ENCODE results near the gene KIF26B.
A peak's percentile ranks its signal among the peaks of the same experiment; 100 is the strongest.
"Not testable (repeated sequence)": the region's sequence is repeated elsewhere in the genome, so short reads cannot be mapped to it uniquely, and the experiment has no call there.

KIF26B gene

DNA sequence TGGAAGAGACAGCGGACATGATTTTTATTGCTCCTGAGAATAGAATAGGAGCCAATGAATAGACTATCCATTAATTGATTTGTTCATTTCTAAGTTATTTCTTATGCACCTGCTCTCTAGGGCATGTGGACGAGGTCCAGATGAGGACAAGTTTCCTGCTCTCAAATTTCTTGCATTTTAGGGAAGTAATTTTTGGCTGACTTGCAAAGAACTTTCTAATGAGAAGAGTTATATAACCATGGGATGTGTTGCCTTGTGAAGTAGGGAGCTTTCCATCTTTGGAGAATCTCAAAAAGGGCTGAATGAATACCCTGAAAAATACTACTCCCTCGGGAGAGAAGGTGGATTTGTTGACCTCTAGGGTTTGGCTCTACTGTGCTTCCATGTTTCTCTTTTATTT is 243.0 kb downstream of the KIF26B start:
- DNase-seq: no peak

DNA sequence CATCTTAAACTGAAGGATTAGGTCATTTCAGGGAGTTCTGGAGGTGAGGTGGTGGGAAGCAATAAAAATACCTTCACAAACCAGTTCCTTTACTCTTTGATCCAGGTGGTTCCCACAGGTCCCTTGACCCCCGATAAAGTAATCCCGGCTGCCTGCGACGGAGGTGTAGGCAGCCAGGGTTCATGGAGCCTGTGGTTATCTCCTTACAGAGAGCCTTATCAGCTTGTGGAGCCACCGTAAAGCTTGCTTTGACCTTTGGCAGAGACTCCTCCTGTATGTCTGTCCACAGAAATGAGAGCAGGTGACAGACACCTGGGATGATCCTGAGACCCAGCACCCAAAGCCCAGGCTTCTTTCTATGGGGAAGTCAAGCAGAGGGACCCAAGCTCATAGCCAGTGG is 243.4 kb downstream of the KIF26B start:
- no peak for DNase-seq

DNA sequence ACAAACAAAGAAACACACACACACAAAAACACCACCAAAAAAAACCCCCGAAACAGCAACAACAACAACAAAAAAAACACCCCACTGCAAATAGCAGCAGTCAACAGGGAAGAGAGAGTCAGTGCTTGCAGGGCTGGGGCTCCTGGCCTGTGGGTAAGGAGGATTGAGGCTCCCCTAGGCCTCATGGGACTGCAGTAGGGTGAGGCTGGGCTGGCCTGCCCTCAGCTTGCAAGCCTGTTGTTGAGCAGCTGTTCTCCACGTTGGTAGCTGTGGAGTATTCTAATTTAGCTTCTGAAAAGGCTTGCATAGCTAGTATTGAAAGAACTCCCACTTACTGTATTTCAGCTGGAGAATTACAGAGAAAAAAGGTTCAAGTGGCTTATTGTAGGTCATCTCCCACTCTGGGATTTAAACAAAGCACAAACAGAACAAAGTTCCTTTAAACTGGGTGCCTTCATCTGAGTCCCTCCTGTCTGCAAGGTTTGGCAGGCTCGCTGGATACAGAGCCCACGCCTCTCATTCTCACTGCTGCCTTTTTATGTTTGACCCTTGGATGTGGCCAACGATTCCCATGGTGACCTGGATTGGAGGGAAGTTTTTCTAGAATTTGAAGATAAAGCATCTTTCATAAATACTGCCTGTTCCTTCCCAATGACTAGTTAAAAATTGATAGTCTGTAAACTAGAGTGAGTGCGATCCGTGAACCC is 247.2 kb downstream of the KIF26B start:
- no peak for DNase-seq

DNA sequence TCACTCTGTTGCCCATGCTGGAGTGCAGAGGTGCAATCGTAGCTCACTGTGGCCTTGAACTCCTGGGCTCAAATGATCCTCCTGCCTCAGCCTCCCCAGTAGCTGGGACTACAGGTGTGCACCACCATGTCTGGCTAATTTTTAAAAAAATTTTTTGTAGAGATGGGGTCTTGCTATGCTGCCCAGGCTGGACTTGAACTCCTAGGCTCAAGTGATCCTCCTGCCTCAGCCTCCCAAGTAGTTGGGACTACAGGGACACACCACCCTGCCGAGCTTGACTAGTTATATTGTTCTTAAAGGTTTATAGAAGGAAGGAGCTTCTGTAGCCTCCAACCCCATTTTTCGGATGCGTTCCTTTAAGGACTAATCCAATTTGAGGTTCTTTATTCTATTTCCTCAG is 248.2 kb downstream of the KIF26B start:
- not testable (repeated sequence) for DNase-seq

DNA sequence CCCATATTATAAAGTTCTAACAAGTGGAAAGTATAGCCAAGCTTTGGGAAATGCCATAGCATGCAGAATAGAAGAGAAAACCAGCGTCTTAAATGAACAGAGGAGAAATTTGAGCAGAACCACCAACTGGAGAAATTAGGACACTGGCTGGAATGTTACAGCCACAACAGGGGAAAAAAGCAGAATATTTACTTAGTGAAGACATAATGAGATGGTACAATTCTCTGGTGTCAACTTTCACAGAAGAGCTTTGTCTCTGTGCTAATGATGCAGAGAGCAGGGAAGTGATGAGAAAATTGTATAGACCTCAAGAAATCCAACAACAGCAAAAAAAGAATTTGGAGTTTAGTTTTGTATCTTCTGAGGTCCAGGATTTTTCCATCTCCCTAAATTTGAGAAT is 249.7 kb downstream of the KIF26B start:
- DNase-seq: no peak

DNA sequence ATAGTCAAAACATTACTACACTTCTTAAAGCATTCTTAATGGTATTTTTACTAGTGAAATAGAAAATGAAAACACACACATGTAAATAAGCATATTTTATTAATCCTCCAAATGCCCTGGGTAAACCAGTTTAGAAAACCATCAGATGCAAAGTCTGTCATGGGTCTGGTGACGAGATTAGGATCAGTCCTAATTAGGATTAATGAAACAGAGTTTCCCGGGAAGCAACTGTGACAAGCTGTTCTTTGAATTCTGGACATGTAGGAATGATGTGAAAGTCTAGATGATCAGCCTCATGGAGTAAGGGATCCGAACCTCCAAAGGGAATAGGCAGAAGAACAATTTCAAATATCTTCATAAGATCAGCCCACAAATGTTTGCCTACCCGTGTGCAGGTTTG is 250.2 kb downstream of the KIF26B start:
- no peak for DNase-seq

DNA sequence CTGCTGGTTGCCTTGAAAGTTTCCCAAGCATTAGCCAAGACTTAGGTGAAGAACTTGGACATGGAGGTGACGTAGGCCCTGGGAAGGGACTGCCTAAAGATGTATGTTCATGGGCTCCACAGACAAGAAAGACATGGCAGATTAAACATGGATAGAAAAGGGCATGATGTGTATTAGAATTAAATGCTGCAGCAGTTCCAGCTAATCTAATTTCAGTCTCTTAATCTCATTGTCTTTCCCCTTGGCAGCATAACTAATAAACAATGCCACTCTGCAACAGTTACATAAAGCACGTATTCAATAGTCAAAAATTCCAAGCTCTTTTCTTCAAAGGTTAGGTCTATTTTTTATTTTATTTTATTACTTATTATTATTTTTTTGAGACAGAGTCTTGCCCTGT is 251.6 kb downstream of the KIF26B start:
- no peak for DNase-seq

DNA sequence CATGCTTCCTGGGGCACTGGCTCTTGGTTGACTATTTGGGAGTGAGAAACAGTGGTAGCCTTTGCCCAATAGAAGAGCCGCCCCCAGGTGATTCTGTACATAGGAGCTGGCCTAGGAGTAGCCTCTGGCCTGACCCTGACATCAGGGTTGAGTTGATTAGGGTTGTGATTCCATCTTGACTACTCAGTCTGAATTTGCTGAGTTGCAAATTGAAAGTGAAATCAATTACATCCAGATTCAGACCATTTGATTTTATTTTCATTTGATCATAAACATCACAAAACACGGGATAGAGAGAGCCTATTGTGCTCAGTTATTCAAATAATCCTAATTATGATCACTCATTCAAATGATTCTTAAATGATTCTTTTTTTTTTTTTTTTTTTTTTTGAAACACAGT is 253.2 kb downstream of the KIF26B start:
- DNase-seq: no peak

DNA sequence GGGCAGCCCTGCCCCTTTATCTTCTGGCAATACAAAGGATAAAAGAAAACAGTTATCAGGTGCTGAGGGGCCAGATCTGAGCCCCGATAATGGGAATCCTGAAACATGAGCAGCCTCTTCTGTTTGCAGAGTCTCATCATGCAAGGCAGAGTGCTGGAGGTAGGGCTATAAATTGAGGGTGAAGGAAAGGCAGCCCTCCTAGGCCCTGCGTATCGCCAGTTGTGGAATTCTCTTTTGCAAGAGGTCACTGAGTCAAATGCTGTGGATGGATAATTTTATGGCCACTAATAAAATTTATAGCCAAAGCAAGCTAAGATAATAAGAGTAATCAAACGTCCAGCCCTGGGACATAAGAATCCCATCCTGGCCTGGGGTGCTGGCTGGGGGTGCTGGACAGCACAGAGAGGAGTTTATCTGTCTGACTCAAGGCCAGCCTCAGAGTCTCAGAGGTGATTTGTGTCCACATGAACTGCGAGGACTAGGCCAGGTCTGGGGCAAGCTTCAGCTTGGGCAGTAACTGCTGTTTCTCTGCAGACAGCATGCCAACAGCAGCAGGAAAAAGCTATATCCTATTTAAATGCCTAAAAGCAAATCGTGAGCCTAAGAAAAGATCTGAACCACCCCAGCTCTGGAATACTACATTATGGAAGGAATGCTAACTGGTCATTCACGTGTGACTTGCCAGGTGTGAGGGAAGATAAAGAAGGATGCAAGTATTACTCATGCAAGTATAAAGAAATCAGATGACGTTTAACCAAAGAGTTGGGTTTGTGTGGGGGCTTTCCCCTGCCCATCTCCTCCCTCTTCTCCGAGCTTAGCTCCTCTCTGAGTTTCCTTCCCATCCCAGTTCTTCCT is 254.8 kb downstream of the KIF26B start:
- DNase-seq: no peak

DNA sequence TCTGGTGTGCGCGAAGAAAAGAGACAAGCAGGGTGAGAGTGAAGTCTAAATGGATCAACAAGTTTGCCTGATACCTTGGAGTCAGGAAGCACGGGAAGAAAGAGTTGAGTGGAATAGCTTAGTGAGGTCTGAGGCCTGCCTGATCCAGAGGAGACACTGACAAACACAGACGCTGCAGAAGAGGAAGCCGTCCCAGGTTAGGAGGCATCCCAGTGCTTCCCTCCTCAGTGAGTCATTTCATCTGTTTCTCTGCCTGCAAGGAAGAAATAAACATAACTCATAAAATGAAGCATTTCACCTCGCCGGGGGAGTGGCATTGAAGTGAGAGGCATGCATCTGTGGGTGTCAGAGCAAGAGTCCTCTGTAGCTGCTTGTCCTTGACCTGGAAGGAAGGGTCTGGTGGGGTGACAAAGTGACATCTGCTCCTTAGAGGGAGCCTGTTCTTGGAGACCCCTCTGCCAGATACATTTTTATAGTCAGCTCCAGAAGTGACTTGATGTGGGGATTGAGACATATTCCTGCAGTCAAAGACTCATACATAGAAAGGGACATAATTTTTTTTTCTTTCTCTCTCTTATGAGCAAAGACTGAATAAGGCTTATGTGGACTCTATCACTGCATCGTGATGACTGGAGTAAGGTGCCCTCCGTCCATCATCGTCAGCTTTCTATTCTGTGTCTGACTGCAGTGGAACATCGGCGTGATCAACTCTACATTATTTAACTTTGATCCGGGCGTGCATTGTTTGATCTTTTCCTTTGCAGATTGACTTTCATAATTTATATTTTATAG is 256.7 kb downstream of the KIF26B start:
- DNase-seq: peak; percentile 65

DNA sequence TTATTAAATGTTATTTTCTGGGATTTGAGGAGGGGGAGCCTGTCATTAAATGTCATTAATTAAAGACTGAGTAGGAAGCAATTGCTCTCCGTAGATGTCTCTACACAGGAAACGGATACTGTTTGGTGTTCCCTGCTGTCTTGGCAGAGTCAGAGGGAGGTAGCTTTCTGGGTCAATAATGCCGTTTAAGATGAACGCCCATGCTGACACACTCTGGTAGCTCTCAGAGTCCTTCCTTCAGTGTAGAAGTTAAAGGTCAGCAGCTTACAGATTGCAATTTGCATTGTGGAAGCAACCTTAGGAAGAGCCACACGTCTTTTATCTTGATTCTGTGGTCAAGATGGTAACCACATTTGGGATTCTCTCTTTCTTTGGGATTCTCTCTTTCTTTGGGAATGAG is 257.5 kb downstream of the KIF26B start:
- DNase-seq: no peak

DNA sequence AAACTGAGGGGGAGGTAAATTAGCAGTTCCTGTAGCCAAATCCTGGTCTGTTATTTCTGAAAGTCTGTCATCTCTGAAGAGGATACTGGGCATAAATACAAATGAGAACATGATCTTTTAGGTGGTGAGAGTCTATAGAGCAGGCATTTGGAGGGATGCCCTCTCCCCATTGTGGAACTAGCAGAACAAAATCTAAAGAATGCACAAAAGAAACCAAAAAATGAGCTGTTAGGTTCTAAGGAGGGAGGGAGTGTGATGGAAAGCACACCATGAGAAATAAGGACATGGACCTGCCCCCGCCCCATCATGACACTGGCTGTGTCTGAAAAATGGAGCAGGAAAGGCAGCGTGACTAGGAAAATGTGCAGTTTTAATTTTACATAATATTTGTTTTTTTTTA is 262.0 kb downstream of the KIF26B start:
- peak; percentile 25 for DNase-seq

DNA sequence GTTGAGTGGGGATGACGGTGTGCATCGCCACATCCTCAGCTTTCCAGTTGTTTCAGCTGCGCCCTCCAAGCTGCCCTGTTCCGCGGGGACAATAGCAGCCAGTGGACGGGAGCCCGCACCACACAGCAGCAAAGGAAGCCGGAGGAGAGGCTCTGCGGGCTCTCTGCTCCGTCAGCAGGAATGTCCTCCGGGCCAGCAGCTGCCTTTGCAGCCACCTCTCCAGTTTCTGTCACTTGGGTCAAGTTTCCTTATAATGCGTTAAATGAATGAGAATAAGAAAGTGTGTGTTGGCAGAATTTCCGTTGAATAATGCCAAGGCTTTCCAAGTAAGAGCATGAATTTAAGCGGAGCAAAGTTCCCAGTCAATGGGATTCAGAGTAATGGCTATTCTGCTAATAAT is 263.3 kb downstream of the KIF26B start:
- DNase-seq: no peak

DNA sequence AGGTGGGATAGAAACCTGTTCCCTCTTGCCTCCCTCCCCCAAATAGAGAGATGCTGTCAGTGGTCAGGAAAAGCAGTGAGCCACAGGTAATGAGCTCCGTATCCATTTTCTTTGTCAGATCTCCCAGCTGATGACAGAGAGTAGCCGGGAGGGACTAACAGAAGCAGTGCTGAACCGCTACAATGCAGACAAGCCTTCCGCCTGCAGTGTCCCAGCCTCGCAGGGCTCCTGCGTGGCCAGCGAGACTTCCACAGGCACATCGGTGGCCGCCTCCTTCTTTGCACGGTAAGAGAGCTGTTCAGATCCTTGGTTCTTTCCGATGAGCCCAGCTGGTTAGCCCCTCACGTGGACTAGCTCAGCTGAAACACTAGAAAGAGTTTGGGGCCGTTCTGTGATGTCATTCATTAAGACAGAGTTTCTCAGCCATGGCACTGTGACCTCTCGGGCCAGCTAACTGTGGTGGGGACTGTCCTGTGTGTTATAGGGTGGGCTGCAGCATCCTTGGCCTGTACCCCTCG is 264.7 kb downstream of the KIF26B start:
- DNase-seq: no peak

DNA sequence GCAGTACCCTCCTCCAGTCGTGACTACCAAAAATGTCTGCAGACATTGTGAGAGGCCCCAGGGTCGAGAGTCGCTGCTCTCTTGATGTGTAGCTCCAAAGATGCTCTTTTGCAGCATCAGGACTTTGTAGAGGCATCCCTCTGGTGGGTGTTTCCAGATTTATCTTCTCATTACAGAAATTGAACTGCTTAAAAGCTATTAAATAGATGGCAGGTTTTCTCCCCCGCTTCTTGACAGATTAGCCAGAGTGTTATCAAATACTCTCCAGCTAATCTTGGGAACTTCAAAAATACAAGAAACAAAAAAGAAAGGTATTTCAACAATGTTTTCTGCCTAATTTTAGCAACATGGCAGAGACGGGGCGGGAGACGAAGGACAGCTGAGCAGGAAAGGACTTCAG is 265.2 kb downstream of the KIF26B start:
- no peak for DNase-seq

DNA sequence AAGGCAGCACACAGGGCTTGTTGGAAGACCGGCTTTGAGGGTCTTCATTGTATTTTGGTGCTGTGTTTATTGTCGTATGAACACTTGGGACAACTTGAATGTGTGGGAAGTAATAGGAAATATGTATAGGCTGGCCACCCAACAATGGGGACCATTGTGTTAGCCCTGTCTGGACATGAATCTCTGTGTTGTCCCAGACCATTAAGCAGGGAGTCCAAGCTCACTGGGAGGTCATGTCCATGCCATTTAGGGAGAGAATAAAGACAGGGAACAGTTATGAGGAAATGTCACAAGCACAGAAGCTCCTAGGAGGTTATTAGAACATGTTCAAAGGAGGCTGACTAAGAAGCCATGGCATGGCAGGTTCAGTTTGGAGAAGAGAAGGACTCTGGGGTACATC is 266.1 kb downstream of the KIF26B start:
- no peak for DNase-seq

DNA sequence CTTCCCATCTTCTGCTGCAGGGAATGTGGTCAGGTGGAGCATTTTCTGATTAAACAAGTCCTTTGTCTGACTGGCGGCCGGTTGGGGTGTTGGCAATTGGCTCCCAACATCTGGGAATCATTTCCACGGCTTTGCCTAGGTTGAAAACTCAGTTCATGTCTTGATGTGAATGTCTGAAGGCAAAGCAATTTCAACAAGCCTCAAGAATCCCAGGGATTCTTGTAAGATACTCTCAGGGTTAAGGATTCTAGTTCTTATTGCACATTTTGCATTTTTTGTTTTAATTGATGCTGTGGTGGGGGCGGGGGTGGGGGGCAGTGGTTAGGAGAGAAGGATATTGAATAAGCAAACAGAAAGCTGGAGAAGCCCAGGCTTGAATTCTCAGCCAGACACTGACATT is 273.9 kb downstream of the KIF26B start:
- DNase-seq: peak; percentile 61

DNA sequence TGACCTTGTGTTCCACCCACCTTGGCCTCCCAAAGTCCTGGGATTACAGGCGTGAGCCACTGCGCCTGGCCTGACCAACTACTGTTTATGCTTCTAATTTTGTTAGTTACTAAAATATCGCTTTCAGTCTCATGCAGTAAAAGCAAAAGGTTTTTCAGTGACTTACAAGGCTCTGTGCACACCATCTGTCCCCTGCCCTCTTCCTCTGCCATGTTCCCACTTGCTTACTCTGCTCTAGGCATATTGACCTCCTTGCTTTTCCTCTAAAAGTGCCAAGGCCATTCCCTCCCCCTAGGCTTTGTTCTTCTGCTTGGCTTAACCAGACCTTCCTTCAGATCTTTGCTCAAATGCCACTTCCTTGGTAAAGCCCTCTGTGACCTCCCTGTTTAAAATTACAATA is 276.9 kb downstream of the KIF26B start:
- DNase-seq: no peak

DNA sequence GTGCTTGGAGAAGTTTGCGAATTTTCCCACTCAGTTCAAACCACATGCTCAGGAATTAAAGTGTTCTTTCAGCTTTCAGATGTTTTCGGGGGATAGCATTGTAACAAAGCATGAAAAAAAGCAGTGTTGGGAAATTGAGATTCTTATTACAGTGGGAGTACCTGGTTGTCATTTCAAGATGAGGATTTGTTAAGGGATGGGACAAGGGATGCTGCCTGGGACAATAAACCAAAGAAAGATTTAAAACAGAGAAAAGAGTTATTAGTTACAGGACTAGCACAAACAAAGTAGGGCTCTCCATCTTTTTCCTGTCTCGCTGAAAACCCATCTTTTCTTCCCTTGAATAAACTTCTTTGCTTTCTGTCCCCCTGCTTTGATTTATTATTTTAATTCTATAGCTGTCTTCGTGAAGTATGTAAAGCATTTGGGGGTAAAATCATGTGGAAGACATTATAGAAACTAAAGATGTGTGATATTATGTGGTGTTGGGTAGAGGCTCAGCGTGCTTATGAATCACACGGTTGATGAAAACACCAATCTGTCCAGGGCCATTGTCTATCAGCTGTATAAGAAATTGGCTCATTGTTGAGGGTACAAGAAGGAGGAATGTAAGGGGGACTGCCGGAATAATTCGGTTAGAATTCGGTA is 277.6 kb downstream of the KIF26B start:
- peak; percentile 71 for DNase-seq

DNA sequence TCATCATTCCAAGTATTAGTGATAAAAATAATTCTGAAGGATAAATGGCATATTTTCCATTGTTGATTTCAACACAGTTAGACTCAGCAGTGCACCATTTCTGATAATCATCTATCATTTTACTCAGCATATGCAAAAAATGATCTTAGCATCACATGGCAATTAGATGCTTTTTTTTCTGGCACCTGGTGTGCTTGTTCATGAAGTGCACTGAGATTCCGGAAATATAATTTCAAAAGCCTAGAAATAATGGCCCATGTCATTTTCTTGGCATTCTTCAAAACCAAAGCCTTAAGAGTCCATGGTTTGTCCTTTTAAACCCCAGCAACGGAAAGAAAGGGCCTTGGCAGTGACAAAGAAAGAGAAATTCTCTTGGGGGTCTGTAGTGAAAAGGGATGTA is 278.8 kb downstream of the KIF26B start:
- DNase-seq: peak; percentile 30

DNA sequence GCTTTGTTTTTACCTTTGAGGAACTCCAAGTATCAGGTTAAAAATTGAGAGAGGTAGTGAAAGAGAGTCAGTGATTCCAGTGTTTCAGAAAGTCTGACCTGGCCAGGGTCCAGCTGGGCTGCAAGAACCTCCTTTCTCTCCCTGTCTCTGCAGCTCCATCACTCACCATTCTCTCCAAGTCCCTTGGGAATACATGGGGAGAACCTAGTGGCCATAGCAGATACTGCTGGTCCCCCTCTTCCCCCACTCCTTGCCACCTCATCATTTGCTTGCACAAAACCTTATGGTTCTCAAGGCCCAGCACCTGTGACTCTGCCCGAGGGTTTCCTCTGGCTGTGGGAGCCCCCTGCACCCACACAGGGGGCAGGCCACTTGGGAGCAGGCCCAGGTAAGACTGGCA is 279.5 kb downstream of the KIF26B start:
- peak; percentile 53 for DNase-seq

DNA sequence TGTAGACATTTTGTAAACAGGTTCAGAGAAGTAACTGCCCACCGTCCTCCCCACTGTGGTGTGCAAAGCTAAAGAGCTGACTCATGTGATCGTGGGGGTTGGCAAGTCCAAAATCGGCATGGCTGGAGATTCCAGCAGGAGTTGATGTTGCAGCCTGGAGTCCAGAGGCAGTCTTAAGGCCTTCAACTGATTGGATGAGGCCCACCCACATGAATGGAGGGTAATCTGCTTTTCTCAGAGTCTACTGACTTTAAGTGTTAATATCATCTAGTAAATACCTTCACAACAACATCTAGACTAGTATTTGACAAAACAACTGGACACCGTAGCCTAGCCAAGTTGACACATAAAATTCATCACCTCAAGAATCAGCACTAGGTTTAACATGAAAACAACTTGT is 281.6 kb downstream of the KIF26B start:
- no peak for DNase-seq
